GM19238 (cell line): ENCODE measurements around the gene CACNA2D4.

ENCODE experiments used
- DNase-seq: peaks from one replicate; pipeline ENCODE4 v3.0.0; 2011; ENCODE audit warnings: low spot score; ENCODE audit not compliant: insufficient read length

CACNA2D4 gene

DNA sequence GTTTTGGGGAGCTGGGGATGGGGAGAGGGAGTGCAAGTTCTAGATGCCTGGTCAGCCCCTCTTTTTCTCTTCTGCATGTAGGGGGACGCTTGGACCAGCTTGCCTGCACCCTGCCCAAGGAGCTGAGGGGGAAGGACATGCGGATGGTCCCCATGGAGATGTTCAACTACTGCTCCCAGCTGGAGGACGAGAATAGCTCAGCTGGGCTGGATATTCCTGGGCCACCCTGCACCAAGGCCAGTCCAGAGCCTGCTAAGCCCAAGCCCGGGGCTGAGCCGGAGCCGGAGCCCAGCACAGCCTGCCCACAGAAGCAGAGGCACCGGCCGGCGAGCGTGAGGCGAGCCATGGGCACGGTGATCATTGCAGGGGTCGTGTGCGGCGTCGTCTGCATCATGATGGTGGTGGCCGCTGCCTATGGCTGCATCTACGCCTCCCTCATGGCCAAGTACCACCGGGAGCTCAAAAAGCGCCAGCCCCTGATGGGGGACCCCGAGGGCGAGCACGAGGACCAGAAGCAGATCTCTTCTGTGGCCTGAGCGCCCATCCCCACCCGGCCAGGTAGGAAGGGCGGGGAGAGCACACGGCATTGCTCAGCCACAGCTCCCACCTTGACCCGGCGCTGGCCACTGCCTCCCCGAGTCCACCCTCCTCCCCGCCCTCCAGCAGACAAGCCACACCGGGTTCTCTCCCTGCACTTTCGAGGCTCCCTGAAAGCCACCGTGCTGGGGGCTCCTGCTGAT lies 84.1 kb downstream of the CACNA2D4 start:
- DNase-seq: no peak

DNA sequence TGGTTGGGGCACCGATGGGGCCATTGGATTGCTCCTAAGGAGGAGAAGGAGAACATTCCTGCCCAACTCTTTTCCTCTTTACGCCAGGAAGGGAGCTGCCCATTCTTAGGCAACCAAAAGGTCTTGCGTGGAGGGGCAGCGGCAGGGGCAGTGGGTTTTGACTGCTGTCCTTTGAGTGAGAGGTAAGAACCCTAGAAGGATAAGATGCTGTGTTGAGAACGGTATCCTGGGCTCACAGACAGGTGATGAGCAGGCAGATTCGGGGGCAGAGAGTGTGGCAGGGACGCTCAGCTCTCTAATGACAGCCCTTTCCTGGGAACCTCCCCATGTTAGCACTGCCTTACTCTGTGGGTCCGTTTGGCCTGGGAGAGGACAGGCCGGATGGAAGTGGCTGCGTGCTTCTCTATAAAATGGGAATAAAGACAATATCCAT lies 84.8 kb downstream of the CACNA2D4 start:
- no peak for DNase-seq

GRCh38 chr12:1832801-1833595 lies 85.5 kb downstream of the CACNA2D4 start:
- no peak for DNase-seq

GRCh38 chr12:1830981-1831963 lies 87.2 kb downstream of the CACNA2D4 start:
- no peak for DNase-seq

DNA sequence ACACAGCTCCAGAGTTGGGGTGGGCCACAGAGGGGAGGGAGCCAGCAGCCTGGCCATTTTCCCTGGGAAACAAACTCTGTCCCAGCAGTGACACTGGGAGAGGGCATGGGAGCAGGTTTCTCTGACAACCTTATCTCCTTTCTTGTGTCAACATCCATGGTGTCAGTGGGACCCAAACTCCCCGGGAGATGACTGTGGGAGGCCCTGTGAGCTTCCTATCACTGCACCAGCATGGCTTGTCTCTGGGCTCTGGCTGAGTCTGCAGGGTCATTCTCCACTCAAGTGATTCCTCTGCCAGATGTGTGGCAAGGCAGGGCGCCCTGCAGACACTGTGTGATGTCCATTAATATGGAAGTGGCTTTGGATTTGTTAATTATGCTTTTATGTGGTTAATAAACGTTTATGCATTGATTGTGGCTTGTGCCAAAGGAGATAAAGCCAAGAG lies 88.0 kb downstream of the CACNA2D4 start:
- no peak for DNase-seq

DNA sequence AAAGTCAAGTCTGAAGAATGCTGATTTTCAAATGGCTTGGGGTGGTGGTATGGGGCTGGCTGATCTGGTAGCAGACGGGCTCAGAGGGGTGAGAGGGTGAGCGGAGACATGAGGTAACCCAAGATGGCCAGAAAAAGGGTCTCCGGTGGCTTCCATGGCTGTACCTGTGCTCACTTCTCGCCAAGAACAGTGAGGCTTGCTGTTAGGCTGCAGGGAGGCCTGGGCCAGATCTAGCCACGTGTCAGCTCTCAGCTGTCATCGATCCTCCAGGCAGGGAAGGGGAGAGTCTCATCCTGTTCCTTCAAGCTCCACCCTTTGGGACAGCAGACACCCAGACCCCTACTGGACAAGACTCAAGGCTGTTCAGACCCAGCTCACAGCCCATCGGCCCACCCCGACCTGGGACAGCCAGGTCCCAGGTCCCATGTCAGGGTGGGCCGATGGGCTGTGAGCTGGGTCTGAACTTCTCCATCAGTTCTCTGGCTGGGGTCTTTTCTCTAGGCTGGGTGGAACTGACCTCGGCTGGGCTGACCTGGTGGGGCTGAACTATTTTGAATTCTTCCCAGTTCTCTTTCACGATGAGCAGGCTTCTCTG lies 89.0 kb downstream of the CACNA2D4 start:
- DNase-seq: no peak

GRCh38 chr12:1828856-1829255 lies 89.6 kb downstream of the CACNA2D4 start:
- DNase-seq: no peak

DNA sequence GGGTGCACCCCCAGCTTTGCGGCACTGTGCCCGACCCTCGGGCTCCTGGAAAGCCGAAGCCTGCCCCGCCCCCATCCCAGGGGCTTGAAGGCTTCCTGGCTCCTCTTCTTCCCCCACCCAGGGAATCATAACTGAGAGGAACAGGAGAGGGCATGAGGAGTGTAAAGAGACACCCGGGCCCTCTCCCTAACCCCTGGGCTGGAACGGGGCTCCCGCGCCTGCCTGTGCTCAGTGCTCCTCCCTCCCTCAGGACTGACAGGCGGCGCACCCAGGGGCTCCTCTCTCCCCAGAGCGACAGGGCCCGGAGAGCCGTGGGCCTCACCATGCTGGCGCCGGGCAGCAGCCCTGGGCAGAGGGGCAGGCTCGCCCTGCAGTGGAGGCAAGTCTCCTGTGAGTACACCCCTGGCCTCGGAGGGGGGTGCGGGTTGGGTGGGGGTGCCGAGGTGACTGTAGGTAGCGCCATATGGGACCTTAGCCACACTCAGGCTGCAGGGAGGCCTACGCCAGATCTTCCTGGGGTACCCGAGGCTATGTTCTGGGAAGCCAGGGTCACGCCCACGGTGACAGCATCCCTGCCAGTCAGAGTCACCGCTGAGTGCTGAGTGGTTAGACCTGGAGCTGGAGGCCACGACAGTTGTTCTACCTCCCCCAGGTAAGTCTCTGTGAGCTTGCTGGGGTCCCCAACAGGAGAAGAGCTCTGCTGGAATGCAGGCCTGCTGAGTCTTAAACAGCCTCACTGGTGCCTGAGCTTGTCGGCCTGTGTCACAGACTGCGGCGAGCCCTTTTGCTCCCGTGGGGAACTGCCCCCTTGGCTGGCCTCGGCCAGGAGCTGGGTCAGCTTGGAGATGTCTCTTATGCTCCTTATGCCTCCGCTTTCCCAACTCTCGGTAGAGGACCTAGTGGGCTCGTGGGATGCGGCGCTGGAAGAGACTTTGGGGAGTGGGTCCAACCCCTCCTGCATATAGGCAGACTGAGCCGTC lies 90.3 kb downstream of the CACNA2D4 start:
- DNase-seq: no peak

DNA sequence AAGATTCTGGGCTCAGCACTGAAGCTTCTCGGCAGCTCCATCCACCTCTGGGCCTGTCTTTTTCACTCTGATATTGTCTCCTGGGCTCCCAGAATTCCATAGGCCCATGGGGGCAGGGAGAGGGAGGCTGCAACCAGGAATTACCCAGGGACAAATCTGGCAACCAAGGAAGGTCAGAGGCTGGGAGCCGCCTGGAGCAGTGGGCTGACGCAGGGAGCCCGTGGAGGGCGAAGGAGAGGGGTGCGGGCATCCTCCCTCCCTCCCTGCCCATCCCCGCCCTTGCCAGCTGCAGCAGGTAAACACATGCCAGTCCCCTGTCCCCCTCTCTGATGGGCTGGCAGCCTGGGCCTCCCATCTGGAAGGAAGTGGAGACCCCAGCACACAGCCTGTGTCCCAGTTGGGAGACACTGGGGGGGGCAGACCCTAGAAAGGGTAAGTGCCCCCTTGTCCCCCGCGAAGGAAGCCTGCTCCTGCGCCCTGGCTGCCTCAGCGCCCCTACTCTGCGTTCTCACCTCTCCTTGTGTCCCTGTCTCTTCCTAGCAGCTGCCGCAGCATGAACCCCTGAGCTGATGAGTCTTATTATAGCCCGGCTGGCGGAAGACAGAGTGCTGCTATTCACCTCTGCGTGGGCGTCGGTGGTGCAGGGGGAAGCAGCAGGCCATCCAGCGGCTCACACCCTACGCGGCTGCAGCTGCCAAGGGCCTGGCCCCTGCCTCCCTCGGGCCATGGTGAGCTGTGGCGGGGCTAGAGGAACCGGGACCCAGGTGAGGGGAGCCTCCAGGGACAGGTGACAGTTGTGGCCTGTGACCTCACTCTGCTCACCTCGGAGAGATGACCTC lies 91.4 kb downstream of the CACNA2D4 start:
- DNase-seq: no peak

GRCh38 chr12:1826401-1826800 lies 92.1 kb downstream of the CACNA2D4 start:
- DNase-seq: no peak

DNA sequence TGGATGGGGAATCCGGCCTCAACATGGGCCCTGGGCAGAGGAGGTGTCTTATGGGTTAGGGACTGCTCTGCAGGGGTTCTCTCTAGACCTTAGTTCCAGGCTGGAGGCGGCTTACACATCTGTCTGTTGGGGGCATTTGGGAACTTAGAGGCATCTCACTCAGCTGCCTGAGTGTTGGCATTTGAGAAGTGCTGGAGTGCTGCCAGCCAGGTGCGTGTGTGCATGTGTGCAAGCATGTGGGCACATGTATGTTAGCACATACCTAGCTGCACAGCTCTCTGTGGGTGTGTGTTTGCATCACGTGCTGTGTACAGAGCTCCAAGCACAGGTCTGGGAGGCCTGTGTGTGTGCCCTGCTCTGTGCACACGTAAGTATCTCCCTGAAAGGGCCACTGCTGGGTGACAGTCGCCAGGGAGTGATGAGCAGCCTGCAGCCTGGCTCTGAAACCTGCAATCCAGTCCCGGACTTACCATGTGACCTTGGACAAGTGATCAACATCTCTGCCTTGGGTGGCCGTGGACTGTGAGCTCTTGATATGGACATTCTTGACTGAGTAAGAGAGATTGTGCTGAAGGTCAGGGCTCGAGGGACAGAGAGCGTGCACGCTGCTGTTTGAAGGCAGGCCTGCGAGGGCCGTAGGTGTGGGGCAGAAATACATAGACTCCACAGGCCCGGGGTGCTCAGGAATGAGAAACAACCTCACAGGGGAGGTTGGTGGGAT lies 92.9 kb downstream of the CACNA2D4 start:
- no peak for DNase-seq

DNA sequence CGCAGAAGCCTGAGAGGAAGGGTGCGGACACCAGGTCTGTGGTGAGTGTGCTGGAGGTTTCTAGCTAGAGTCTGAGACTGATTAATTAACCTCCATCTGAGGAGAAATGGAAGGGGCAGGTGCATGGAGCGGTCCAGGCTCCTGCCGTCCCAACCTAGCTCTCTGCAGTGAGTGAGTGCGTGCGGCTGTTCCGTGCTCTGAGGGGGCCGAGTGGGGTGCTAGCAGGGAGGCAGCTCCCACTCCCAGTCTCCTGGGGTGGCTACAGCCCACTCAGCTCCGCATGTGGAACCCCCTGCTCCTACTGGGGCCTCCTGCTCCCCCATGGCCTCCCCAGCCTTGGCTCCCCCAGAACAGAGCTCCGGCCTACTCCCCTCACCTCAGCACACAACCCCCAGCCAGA lies 95.2 kb downstream of the CACNA2D4 start:
- no peak for DNase-seq

GRCh38 chr12:1822699-1823098 lies 95.8 kb downstream of the CACNA2D4 start:
- no peak for DNase-seq

GRCh38 chr12:1821805-1822204 lies 96.6 kb downstream of the CACNA2D4 start:
- no peak for DNase-seq

GRCh38 chr12:1820896-1821291 lies 97.6 kb downstream of the CACNA2D4 start:
- DNase-seq: no peak

DNA sequence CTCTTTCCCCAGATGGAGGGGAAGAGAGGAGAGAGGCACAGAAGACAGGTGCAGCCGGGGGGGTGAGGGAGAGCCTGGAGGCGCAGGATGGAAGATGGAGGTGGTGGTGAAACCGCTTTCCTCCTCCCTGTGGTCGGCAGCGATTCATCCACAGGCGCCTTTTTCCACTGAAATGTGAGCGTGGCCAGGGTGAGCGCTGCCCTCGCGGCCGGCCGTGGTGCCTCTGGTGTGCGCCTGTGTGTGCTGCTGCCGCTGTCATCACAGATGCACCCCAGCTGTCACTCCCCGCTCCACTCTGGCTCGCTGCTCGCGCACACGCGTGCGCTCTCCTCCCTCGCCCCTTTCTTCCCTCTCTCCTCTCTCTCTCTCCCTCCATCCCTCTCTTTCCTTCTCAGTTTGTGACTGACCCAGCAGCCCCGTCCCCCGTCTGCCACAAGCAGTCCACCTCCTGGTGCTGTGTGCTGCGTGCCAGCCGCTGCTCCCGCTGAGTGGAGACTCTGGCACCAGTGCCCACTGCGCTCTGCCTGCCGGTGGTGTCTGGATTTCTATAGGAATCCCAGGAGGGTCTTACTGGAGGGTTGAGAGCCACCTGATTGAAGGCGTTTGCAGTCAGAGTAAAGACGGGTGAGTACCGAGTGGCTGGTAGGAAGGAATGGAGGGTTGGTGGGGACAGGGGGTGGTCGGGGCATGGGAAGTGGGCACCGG lies 98.1 kb downstream of the CACNA2D4 start, which contains the start of gene LRTM2:
TSS of gene LRTM2 (plus strand) at position 375 of the 705 bp plus-strand sequence. CDS start 7,584 bp downstream, outside the sequence.
- no peak for DNase-seq

GRCh38 chr12:1819571-1819970 lies 98.9 kb downstream of the CACNA2D4 start:
- no peak for DNase-seq

DNA sequence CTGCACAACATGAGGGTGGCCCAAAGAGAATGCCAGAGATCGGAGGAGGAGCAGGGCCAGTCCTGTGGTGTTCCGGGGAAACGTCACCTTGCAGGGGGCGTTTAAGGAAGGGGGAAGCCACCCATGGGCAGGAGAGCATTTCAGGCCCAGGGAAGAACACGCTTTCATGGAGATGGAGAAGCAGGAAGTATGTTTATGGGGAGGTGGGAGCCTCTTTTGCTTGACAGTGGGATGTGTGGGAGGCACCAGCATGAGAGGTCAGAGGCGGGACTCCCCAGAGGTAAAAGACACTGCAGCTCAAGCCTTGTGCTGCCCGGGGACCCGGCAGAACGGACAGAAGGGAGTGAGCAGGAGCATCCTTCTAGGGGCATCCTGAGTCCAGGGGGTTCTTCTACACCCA lies 99.4 kb downstream of the CACNA2D4 start:
- DNase-seq: no peak
